ENCODE data around the gene NKX2-2.
"Not testable (repeated sequence)": the region's sequence is repeated elsewhere in the genome, so short reads cannot be mapped to it uniquely, and the experiment has no call there.

Gene NKX2-2

GRCh38 chr20:21500599-21500998 is 13.3 kb downstream of the NKX2-2 start:
- no peak for TF ChIP-seq CTCF (IDR thresholded peaks at IDR 0.05; ENCODE audit: borderline replicate concordance, insufficient read depth, low read depth, low read length)
- H3K4me3 ChIP-seq (ENCODE audit: low read depth, low read length), result no peak overlapping the region

GRCh38 chr20:21499641-21500040 is 14.2 kb downstream of the NKX2-2 start:
- no peak overlapping the region for H3K4me3 ChIP-seq (ENCODE audit: low read depth, low read length)
- TF ChIP-seq CTCF (IDR thresholded peaks at IDR 0.05; ENCODE audit: borderline replicate concordance, insufficient read depth, low read depth, low read length), result no peak

- H3K4me3 ChIP-seq (ENCODE audit: low read depth, low read length), result no peak overlapping the region
- no peak for TF ChIP-seq CTCF (IDR thresholded peaks at IDR 0.05; ENCODE audit: borderline replicate concordance, insufficient read depth, low read depth, low read length)
Observed at GRCh38 chr20:21498635-21499034, 15.2 kb downstream of the NKX2-2 start.

GRCh38 chr20:21498195-21498594 is 15.7 kb downstream of the NKX2-2 start:
- H3K4me3 ChIP-seq (ENCODE audit: low read depth, low read length), result no peak overlapping the region
- TF ChIP-seq CTCF (IDR thresholded peaks at IDR 0.05; ENCODE audit: borderline replicate concordance, insufficient read depth, low read depth, low read length), result no peak

GRCh38 chr20:21496452-21496851 is 17.4 kb downstream of the NKX2-2 start:
- TF ChIP-seq CTCF (IDR thresholded peaks at IDR 0.05; ENCODE audit: borderline replicate concordance, insufficient read depth, low read depth, low read length), result no peak
- no peak overlapping the region for H3K4me3 ChIP-seq (ENCODE audit: low read depth, low read length)

- TF ChIP-seq CTCF (IDR thresholded peaks at IDR 0.05; ENCODE audit: borderline replicate concordance, insufficient read depth, low read depth, low read length), result no peak
Observed at GRCh38 chr20:21493049-21493448, 20.8 kb downstream of the NKX2-2 start.

GRCh38 chr20:21490105-21490504 is 23.8 kb downstream of the NKX2-2 start:
- H3K4me3 ChIP-seq (ENCODE audit: low read depth, low read length), result no peak overlapping the region
- TF ChIP-seq CTCF (IDR thresholded peaks at IDR 0.05; ENCODE audit: borderline replicate concordance, insufficient read depth, low read depth, low read length), result no peak

More at GRCh38 chr20:21493049-21493448, 20.8 kb downstream of the NKX2-2 start:
- no peak overlapping the region for H3K4me3 ChIP-seq (ENCODE audit: low read depth, low read length)

GRCh38 chr20:21480144-21480543 is 33.7 kb downstream of the NKX2-2 start:
- H3K4me3 ChIP-seq (ENCODE audit: low read depth, low read length), result not testable (repeated sequence)
